Osteocyte (in vitro differentiated cells): Measurements from ENCODE around the gene TRAF3IP1. TPM values are rescaled to one million over a fixed set of nuclear protein-coding genes. Genes with fewer than 3 reads are reported as not detected.

ENCODE experiments used
- DNase-seq: peaks from one replicate; pipeline ENCODE4 v3.0.0; 2021; ENCODE audit warnings: mixed read lengths; ENCODE audit not compliant: unreplicated experiment; ENCODE audit errors: extremely low spot score
- H3K27ac Mint-ChIP-seq: one replicate; pipeline ENCODE4 v1.8.0; 2021; ENCODE audit warnings: mild to moderate bottlenecking, mixed read lengths; ENCODE audit not compliant: unreplicated experiment
- H3K27me3 Mint-ChIP-seq: one replicate; pipeline ENCODE4 v1.8.0; 2021; ENCODE audit warnings: mixed read lengths; ENCODE audit not compliant: unreplicated experiment
- H3K36me3 Mint-ChIP-seq: one replicate; pipeline ENCODE4 v1.8.0; 2021; ENCODE audit warnings: mixed read lengths; ENCODE audit not compliant: unreplicated experiment
- H3K4me1 Mint-ChIP-seq: one replicate; pipeline ENCODE4 v1.8.0; 2021; ENCODE audit warnings: mixed read lengths; ENCODE audit not compliant: unreplicated experiment
- H3K4me3 Mint-ChIP-seq: one replicate; pipeline ENCODE4 v1.8.0; 2021; ENCODE audit warnings: mild to moderate bottlenecking, moderate library complexity, mixed read lengths; ENCODE audit not compliant: unreplicated experiment
- H3K9me3 Mint-ChIP-seq: one replicate; pipeline ENCODE4 v1.8.0; 2021; ENCODE audit warnings: mixed read lengths; ENCODE audit not compliant: unreplicated experiment
- total RNA-seq: library from RNA; stranded (reverse); gene quantifications from 2 replicates; pipeline ENCODE4 v1.2.1, GENCODE V29; 2021
- TF ChIP-seq, protein P1 (sequence below): fragments of 200-600 bp; sonication (generic); IDR thresholded peaks from 2 replicates; pipeline ENCODE4 v1.5.0; 2021; ENCODE audit warnings: antibody characterized with exemption, mild to moderate bottlenecking, moderate library complexity

Gene TRAF3IP1
- total RNA-seq, 1 donor from 2014 or later, result 19.4 TPM

GRCh38 chr2:238296638-238297457 lies 23.5 kb upstream of the TRAF3IP1 start:
- H3K27ac Mint-ChIP-seq, result no peak overlapping the region
- no peaks in the 10 kb centered on the region for H3K9me3 Mint-ChIP-seq
- DNase-seq, result no peak
- H3K27me3 Mint-ChIP-seq, result peaks cover 19% of the 10 kb centered on the region
- H3K36me3 Mint-ChIP-seq, result no peaks in the 10 kb centered on the region
- TF ChIP-seq, protein P1, sequence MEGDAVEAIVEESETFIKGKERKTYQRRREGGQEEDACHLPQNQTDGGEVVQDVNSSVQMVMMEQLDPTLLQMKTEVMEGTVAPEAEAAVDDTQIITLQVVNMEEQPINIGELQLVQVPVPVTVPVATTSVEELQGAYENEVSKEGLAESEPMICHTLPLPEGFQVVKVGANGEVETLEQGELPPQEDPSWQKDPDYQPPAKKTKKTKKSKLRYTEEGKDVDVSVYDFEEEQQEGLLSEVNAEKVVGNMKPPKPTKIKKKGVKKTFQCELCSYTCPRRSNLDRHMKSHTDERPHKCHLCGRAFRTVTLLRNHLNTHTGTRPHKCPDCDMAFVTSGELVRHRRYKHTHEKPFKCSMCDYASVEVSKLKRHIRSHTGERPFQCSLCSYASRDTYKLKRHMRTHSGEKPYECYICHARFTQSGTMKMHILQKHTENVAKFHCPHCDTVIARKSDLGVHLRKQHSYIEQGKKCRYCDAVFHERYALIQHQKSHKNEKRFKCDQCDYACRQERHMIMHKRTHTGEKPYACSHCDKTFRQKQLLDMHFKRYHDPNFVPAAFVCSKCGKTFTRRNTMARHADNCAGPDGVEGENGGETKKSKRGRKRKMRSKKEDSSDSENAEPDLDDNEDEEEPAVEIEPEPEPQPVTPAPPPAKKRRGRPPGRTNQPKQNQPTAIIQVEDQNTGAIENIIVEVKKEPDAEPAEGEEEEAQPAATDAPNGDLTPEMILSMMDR, result no peak
- H3K4me1 Mint-ChIP-seq, result peaks cover 2% of the 10 kb centered on the region
- H3K4me3 Mint-ChIP-seq, result no peak overlapping the region

DNA sequence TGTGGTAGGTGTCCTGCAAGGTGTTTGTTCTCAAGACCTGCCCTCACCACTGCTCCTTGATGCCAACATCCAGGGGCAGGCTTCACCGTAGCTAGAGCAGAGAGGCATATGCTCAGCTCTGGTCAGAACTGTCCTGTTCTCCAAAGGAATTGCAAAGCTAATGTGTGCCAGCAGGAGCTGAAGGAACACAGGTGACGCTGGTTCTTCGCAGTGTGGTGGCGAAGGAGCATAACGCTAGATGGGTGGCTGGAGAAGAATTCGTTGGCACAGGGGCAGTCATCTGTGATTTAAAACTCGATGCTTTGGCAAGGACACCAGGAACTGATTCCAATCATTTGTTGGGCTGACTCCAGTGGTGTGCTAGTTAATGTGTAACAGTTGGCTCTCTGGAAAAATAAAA lies 20.5 kb upstream of the TRAF3IP1 start:
- TF ChIP-seq, protein P1, result no peak
- peaks cover 14% of the 10 kb centered on the region for H3K27me3 Mint-ChIP-seq
- no peak for DNase-seq
- H3K36me3 Mint-ChIP-seq, result no peaks in the 10 kb centered on the region
- peaks cover 4% of the 10 kb centered on the region for H3K4me1 Mint-ChIP-seq
- no peaks in the 10 kb centered on the region for H3K9me3 Mint-ChIP-seq
- H3K27ac Mint-ChIP-seq, result no peak overlapping the region
- no peak overlapping the region for H3K4me3 Mint-ChIP-seq

DNA sequence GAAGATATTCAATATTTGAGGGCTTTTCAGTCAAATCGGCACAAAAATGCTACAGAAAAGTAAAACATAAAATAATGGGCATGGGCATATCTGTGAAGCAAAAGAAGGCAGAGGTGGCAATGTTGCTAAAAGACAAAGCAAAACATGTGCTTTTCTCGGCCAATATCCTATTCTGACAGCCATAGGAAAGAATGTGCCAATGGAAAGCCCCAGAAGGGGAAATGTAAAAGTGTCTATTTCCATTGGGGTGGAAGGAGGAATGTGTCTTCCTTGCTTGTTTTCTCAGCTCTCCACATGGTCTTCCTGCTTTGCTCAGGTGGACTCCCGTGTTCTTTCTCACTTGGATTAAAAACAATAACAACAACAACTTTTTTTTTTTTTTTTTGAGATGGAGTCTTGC lies 18.2 kb upstream of the TRAF3IP1 start:
- Mint-ChIP-seq H3K27ac (no peak overlapping the region), H3K27me3 (peaks cover 2% of the 10 kb centered on the region), H3K4me3 (no peak overlapping the region), H3K9me3 (no peaks in the 10 kb centered on the region), H3K36me3 (no peaks in the 10 kb centered on the region), H3K4me1 (peaks cover 4% of the 10 kb centered on the region)
- TF ChIP-seq, protein P1, result no peak
- DNase-seq, result no peak

DNA sequence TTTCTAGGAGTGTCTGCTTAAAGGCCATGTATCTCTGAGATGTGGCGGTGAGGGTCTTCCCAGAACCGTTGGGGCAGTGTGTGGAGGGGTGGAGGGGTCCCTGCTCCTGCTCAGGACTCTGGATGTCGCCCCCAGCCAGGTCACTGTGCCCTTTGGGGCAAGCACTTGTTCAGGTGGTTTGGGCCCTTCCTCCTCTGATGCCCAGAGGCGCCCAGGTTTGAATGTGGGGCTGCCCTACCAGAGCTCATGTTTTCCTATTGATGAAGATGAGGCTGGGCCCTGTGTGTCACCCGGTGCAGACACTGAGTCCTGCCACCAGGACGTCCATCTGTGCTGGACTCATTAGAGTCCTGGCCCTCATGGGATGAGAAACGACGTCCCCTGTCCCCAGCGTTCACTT lies 17.6 kb upstream of the TRAF3IP1 start:
- DNase-seq, result no peak
- Mint-ChIP-seq H3K4me3 (no peak overlapping the region), H3K27ac (no peak overlapping the region), H3K4me1 (peaks cover 4% of the 10 kb centered on the region), H3K27me3 (no peaks in the 10 kb centered on the region), H3K9me3 (no peaks in the 10 kb centered on the region), H3K36me3 (no peaks in the 10 kb centered on the region)
- TF ChIP-seq, protein P1, result no peak

DNA sequence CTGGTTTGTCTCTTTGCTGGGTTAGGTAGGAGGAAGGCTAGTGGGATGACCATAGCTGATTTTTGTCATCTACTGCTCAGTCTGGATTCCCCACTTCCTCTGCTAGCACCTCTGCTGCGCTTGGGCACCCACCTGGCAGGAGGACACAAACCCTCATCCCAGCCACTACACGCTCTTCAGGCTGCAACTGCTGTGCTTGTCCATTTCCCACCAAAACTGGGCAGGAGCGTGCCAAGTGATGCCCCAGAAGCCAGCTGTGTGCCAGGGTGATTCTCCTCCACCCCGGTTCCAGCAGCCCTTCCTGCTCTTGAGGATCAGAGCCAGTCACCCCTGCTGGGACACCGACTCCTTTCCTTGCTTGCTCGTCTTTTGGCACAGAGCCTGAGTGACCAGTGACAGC lies 16.2 kb upstream of the TRAF3IP1 start:
- Mint-ChIP-seq H3K4me3 (no peak overlapping the region), H3K4me1 (peaks cover 4% of the 10 kb centered on the region), H3K27me3 (no peaks in the 10 kb centered on the region), H3K27ac (no peak overlapping the region), H3K9me3 (no peaks in the 10 kb centered on the region), H3K36me3 (no peaks in the 10 kb centered on the region)
- no peak for DNase-seq
- TF ChIP-seq, protein P1, result no peak
